GM21723 (cell line): ENCODE results near the gene DHRS3.

Experiments
- ATAC-seq: cut with Tn5 transposase; IDR thresholded peaks from one replicate; pipeline ENCODE4 v1.9.1; 2021; ENCODE audit warnings: mild to moderate bottlenecking, moderate library complexity; ENCODE audit not compliant: unreplicated experiment

The DHRS3 gene

GRCh38 chr1:12521096-12521495 lies 96.9 kb downstream of the DHRS3 start:
- ATAC-seq = no peak

- no peak for ATAC-seq
These were observed 98.2 kb downstream of the DHRS3 start for GRCh38 chr1:12519693-12520364.

- no peak for ATAC-seq
These were observed 98.9 kb downstream of the DHRS3 start for GRCh38 chr1:12518931-12519692.
